ENCODE results near the gene PARP15.
"Not testable (repeated sequence)": the region's sequence is repeated elsewhere in the genome, so short reads cannot be mapped to it uniquely, and the experiment has no call there.

PARP15 gene

GRCh38 chr3:122577409-122578031, at the start of gene PARP15:
Gene PARP15, plus strand, starts transcription at chr3:122577650. Its CDS starts 18 bp downstream, at chr3:122577668.
- DNase-seq: peak; percentile 64

GRCh38 chr3:122530164-122530563, 47.3 kb upstream of the PARP15 start:
- DNase-seq: no peak

GRCh38 chr3:122533480-122533879, 44.0 kb upstream of the PARP15 start:
- no peak for DNase-seq

GRCh38 chr3:122533931-122534334, 43.5 kb upstream of the PARP15 start:
- DNase-seq: peak; percentile 48

GRCh38 chr3:122535964-122536631, 41.4 kb upstream of the PARP15 start:
- DNase-seq: no peak

- no peak for DNase-seq
Observed at GRCh38 chr3:122536632-122537001, 40.8 kb upstream of the PARP15 start.

GRCh38 chr3:122538956-122539490, 38.4 kb upstream of the PARP15 start:
- DNase-seq: no peak

- DNase-seq: no peak
Observed at GRCh38 chr3:122546151-122546550, 31.3 kb upstream of the PARP15 start.

GRCh38 chr3:122548076-122548475, 29.4 kb upstream of the PARP15 start:
- no peak for DNase-seq

- no peak for DNase-seq
Observed at GRCh38 chr3:122548619-122549018, 28.8 kb upstream of the PARP15 start.

- no peak for DNase-seq
Observed at GRCh38 chr3:122553171-122553570, 24.3 kb upstream of the PARP15 start.

- no peak for DNase-seq
Observed at GRCh38 chr3:122555275-122556071, 22.0 kb upstream of the PARP15 start.

- DNase-seq: no peak
Observed at GRCh38 chr3:122557356-122557755, 20.1 kb upstream of the PARP15 start.

GRCh38 chr3:122558605-122559004, 18.8 kb upstream of the PARP15 start:
- no peak for DNase-seq

- no peak for DNase-seq
Observed at GRCh38 chr3:122559906-122560305, 17.5 kb upstream of the PARP15 start.

GRCh38 chr3:122560680-122561079, 16.8 kb upstream of the PARP15 start:
- DNase-seq: peak; percentile 57

GRCh38 chr3:122562923-122563716, 14.3 kb upstream of the PARP15 start:
- no peak for DNase-seq

GRCh38 chr3:122563717-122564025, 13.8 kb upstream of the PARP15 start:
- peak; percentile 39 for DNase-seq

- peak; percentile 84 for DNase-seq
Observed at GRCh38 chr3:122564155-122564912, 13.1 kb upstream of the PARP15 start, which contains the start of the genes DTX3L and PARP9. Gene DTX3L, plus strand, starts transcription at chr3:122564338. Its CDS starts 89 bp downstream, at chr3:122564427. Gene PARP9, minus strand, starts transcription at chr3:122564300. Its CDS starts 4,680 bp downstream, at chr3:122559620.

- not testable (repeated sequence) for DNase-seq
Observed at GRCh38 chr3:122568131-122568530, 9.3 kb upstream of the PARP15 start.

GRCh38 chr3:122568755-122569154, 8.7 kb upstream of the PARP15 start:
- no peak for DNase-seq

- peak; percentile 39 for DNase-seq
Observed at GRCh38 chr3:122572940-122573412, 4.5 kb upstream of the PARP15 start.
